Pons (tissue), 1 donor: Measurements from ENCODE around the gene FIZ1.

Experiments used
- DNase-seq: peaks from one replicate; pipeline ENCODE4 v3.0.0-alpha.2; 2016; ENCODE audit warnings: low spot score

The FIZ1 gene

DNA sequence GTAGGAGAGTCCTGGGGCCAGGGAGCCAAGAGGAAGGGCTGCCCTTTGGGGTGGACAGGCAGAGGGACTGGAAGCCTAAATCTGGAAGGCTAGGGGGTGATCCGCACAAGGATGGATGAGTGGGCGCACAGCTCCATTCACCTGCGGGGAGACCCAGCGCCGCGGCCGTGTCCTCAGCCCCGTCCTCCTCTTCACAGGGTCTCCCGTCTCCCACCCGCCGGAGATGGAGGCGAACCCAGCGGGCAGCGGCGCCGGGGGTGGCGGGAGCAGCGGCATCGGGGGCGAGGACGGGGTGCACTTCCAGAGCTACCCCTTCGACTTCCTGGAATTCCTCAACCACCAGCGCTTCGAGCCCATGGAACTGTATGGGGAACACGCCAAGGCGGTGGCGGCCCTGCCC, 14.1 kb upstream of the FIZ1 start:
- no peak for DNase-seq

DNA sequence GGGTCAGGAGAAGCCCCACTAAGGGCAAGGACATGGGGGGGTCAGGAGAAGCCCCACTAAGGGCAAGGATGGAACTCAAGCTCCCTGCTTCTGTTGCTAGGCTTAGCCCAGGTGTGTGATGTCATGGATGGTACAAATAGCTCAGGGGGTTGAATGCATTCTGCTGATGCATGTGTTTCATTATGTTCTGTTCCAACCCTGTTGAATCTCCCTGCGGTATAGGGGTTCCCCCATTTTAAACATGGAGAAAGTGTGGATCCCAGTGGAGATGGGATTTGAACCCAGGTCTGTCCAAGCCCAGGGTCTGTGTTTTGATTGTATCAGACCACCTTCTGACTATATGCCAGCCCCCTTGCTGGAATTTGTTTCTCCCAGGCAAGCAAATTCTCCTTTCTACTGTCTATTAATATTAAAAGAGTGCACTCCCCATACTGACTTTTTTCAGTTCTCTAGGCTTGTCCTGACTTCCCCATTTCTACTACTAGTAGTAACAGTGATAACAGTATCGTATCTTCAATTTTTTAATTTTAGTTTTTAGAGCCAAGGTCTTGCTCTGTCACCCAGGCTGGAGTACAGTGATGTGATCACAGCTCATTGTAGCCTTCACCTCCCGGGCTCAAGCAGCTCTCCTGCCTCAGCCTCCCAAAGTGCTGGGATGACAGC, 12.8 kb upstream of the FIZ1 start:
- no peak for DNase-seq

DNA sequence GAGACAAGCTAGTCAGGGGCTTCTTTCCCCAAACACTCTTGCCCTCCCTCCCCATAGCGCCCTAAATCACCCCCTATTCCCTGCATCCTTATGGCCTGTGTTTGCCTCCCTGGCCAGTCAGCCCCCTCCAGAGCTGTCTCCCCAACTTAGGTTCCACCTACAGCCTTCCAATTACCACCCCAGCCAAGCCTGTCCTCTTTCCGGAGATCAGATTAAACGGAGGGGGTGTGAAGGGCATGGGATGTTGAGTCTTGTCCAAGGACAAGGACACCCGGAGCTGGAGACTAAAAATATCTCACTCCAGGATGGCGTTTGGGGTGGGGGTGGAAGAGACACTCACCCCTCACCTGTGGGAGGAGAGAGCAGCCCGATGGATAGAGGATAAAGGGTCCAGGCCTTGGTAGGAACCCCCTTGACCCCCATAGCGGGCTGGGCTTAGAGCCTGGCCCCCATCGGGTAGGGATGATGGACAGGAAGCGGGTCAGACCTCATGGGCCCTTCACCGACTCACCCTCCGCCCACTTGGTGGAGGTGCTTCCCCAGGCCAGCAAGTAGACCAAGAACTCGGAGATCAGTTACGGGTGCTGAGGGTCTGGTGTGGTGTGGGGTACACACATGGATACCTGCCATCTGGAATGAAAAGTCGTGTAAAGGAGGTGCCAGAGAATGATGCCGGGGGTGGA, 12.1 kb upstream of the FIZ1 start:
- DNase-seq, result no peak

DNA sequence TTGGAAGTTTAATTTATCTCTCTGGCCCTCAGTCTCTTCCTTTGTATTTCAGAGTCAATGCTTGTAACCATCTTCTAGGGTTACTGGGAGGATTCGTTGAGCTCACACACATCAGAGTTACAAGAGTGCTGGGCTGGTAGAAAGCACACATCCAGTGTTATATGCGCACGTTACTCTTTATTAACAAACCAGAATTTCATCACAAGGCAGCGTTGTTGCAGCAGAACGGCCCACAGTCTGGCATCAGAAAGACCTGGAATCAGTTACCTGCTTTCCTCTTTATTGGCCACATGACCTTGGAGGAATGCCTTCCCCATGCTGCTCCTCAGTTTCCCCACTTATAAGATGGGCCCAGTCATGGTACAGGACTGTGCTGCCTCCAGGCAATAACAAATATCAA, 10.0 kb upstream of the FIZ1 start:
- no peak for DNase-seq

DNA sequence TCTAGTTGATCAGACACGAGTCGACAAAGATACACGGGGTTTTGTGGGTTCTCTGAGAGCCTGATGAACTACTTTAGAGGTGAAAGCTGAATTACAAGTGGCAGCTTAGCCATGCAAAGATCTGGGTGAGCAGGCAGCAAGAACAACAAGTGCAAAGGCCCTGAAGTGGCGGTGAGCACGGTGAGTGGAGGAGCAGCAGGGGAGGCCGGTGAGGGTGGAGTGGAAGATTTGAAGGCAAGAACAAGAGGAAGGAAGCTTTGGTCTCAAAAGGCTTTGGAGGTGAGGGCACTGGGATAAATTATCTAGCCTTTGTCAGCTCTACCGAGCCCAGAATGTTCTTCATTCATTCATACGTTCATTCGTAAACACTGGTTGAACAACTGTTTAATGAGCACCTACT, 7.5 kb upstream of the FIZ1 start:
- DNase-seq, result no peak

DNA sequence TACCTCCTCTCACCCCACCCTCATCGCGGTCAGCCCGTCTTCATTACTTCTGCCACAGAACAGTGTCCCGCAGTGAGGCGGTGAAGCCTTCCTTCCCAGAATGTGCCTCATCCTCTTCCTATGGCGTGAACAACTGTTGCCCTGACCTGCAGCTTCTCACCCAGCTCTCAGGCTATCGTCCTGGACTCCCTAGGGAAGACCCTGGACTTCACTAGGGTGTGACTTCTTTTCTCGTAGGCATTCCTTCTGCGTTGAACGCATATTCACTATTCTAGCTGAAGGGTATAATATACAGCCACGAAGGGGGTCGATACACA, 7.1 kb upstream of the FIZ1 start:
- DNase-seq, result no peak

DNA sequence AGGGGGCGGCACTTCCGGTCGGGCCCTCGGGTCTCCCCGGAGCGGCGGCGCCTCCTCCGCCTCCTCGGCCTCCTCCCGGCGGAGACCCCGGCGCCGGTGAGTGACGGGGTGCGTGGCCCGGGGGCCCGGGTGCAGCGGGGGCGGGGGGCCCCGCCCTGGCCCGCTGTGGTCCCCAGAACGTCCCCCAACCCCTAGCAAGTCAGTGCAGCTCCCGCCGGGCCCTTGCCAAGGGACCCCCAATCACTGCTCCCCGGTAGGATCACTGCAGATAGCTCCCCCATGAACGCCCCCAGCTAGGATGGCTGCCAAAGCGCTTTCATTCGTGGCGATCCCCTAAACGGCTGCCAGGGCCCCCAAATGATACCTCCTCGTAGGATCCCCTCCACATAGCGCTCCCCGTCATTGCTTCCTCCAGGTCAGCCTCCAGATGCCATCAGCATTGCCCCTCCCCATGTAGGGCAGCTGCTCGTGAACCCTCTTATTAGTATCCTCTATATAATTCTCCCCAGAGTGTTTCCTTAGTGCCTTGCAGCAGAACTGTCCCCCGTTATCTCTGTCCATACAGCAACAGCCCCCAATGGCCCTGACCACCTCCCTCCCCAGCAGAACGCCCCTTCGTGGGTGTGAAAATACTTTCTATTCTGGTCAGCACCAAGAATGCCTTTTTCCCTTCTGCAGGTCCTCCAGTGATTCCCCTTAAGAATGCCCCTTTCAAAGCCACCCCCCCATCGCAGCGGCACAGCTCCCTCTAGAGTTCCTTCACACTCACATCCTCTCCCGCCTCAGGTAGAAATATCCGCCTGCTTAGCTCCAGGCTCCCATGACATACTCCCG, 6.5 kb upstream of the FIZ1 start, which contains the start of gene ZNF865:
TSS of gene ZNF865 (plus strand) at position 11 of the 834 bp plus-strand sequence. CDS start 7,972 bp downstream, outside the sequence.
- peak; percentile 77 for DNase-seq

DNA sequence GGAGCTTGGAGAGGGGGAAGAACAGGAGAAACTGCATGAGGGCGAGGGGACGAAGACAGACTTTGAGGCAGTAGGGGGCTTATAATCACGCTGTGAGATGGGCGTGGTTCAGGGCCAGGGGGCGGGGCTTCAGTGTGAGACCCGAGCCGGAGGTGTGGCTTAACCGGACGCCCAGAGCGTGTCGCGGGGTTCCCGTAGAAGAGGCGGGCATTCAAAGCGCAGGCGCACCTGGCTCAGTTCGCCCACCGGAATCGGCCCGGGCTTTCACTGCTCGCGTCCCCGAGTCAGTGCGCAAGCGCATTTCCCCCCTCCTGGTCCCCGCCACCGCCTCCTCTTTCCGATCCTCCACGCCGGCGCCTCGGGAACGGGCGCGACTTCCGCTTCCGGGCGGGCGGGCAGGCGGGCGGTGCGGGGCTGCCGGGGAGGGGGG, 5.9 kb upstream of the FIZ1 start:
- peak; percentile 88 for DNase-seq

DNA sequence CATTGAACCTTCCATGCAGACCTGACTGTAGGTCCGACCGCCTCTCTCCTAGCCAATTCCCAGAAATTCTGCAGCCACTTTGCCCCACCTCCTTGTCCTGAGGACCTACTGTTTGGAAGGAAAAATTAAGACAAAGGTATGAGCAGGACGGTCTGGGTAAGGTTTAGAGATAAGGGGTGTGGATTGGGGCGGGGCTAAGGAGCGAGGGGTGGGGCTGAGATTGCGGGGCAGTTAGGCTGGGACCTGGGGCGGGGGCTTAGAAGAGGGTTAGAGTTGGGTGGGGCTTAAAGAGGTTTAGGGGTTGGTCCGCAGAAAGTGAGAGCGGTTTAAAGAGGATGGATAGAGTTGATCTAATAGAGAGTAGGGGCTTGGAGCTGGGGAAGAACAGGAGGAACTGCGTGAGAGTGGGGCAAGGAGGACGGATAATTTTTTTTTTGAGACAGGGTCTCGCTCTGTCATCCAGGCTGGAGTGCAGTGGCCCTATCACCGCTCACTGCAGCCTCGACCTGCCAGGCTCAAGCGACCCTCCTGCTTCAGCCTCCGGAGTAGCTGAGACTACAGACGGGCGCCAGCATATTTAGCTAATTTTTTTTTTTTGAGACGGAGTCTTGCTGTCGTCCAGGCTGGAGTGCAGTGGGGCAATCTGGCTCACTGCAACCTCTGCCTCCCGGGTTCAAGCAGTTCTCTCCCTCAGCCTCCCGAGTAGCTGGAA, 4.4 kb upstream of the FIZ1 start:
- no peak for DNase-seq

DNA sequence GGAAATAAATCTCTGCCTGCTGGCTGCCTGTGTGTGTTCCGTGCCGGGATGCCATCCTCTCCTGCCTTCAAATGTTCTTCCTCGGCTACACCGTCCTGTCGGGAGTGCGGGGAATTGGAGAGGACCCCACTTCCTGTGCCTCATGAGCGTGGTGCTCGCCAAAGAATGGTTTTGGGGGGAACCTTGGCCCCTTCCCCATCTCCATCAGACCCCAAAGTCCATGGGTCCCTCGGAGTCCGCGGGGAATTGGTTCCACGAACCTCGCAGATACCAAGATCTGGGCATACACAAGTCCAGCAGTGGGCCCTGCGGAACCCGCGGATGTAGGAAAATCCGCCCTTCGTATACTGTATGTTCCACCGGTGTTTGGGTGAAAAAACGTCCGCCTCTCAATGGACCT, 3.8 kb upstream of the FIZ1 start:
- no peak for DNase-seq

DNA sequence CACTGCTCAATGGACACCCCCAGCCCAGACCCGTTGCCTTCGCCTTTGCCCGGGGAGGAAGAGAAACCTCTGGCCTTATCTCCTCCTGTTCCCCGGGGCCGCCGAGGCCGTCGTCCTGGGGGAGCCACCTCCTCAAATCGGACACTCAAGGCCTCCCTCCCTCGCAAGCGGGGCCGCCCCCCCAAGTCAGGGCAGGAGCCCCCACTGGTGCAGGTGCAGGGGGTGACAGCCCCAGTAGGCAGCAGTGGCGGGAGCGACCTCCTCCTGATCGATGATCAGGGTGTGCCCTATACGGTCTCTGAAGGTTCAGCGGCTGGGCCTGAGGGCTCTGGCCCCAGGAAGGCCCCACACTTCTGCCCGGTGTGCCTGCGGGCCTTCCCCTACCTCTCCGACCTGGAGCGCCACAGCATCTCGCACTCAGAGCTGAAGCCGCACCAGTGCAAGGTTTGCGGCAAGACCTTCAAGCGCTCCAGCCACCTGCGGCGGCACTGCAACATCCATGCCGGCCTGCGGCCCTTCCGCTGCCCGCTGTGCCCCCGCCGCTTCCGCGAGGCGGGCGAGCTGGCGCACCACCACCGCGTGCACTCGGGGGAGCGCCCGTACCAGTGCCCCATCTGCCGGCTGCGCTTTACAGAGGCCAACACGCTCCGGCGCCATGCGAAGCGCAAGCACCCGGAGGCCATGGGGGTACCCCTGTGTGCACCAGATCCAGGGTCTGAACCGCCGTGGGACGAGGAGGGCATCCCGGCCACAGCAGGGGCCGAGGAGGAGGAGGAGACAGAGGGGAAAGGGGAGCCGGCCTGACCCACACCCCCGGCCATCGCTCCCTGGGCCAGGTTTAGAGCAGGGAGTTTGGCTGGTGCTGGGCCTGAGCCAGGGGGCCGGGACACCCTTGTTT, 3.0 kb upstream of the FIZ1 start:
- no peak for DNase-seq

DNA sequence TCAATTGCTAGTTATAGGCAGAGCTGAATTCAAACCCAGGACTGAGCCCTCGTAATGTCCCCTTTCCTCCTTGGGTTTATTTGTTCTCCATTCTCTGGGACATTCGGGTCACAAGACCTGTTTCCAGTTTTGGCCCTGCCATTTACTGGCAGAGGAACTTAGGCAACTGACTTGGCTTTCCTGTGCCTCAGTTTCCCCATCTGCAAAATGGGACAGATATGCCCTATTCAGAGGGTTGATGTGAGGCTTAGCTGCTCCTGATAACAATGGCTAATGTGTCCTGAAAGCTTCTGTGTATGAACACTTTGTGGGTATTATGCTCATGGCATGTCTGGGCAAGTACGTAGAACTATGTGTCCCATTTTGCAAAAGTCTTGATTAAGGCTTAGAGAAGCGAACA, 1.8 kb upstream of the FIZ1 start:
- DNase-seq, result peak; percentile 52

DNA sequence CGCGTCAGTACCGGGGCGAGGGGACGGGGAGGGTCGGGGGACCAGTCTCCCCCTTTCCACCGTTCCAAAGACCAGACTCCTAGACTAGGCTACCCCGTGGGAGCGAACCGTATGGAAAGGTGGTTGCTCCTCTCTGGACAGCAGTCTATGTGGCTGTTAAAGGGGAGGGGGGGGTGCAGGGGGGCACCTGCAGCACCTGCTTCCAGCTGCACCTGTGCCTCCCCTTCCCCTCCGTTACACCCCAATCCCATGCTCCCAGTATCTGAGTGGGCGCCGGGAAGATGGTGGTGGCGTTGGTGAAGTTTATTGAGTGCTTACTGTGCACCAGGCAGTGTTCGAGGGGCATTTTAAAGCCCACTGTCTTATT, 1.3 kb upstream of the FIZ1 start:
- peak; percentile 20 for DNase-seq

DNA sequence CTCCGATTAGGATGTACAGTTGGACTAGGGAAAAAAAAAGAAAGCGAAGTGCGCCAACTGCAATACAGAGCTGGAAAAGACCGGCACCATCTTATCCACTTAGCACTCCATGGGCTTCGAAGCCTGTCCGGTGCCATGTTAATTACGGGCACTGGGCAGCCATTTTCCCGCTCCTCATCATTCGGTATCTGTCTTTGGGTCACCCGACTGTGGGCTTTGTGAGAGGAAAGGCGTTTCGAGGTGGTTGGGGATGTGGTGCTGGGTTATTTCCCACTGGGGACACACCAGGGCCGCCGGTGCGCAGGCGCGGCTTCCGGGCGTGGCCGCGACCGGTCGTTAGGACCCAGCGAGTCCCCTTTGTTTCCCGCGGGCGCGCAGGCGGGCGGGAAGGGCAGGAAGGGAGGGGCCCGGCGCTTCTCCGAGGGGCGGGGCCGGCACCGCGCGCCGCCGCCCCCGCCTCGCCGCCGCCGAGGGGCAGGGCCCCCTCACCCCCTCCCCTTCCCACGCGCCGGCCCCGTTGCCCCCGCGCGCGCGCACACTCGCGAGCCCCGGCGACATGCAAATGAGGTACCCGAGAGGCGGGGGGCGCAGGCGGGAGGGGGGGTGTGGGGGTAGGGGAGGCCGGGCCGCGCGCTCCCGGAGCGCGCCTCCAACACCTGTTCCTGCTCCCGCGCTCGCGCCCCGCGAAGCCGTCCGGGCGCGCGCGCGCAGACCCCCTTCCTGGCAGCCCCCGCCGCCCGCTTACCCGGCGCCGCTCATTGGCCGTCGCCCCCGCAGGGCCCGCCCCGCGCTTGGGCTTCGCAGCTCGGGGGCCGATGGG, 735 bp upstream of the FIZ1 start, which contains the start of gene ZNF524:
TSS of gene ZNF524 (plus strand) at position 447 of the 820 bp plus-strand sequence. CDS start 1,825 bp downstream, outside the sequence.
- DNase-seq, result peak; percentile 96

DNA sequence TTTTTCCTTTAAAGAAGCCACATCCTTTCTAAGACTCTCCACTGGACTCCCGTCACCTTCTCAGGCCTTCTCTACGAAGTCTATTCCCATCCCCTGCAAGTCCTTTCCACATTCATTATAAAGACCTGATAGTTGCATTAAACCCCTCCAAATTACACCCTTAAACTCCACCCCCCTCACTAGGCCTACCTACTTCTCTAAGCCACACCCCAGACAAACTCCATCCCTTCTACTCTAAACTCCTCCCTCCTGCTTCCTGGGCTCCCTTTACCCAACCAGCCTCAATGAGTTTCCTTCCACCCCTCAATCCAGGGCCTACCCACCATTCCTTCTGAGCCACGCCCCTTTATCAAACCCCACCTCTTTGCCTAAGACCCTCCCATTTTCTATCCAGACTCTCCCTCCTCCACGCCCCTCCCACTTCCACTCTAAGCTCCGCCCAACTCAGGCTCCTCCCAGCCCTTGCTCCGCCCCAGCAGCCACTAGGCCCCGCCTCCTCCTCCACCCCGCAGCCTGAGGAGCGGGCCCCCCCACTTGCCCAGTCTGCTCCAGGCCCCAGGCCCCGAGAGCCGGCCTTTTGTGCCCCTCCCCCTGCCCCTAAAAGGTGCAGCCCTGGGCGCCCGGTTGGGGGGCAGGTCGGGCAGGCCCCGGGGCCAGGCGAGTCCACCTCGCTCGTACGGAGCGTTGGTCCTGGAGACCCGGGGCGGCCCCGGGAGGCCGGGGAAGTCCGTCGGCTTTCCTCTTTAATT, 424 bp downstream of the FIZ1 start:
- peak; percentile 95 for DNase-seq

DNA sequence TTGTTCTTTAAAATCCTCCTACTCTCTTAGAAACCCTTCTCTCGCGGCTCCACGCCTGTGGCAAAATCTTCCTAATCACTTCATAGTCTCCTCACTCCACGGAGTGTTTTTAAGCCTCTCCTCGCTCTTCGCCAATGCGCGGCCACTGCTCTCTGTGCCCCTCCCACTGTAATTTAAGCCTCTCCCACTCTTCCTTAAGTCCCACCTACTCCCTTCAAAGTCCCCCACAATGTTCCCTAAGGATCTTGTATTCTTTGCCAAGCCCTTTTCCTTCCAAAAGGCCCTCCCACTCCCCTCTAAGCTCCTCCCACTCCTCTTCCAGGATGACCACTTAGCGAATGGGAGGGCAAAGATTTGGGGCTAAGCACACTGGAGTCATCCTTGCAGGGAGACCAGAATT, 1.3 kb downstream of the FIZ1 start:
- no peak for DNase-seq

DNA sequence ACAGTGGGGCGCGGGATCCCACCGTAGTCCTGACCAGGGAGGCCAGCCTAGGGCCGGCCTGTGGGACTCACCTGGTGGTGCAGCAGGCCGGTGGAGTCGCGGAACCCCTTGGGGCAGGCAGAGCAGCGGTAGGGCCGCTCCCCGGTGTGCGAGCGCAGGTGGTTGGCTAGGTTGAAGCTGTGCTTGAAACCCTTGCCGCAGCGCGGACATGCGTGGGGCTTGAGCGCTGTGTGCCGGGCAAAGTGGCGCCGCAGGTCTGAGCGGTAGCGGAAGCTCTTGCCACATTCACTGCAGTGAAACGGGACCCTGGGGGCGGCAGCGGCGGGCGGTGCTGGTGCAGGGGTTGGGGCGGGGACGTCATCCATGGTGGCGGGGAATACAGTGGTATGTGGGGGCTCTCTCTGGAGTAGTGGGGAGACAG, 1.8 kb downstream of the FIZ1 start:
- DNase-seq, result no peak

DNA sequence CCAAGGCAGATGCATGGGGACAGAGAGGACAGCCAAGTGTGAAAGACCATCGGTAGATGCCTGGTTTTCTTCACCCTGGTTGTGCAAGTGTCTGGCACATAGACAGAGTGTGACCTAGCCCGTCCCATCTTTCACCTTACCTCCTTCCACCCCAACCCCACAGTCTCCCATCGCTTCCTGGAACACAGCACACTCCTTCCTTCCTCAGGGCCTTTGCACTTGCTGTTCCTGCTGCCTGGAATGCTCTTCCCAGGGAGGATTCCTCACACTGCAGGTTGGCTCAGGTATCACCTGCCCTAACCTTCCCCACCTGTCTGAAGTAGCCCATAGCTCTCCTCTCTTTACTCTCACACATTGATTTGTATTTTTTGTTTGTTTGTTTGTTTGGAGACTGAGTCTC, 3.0 kb downstream of the FIZ1 start:
- DNase-seq, result no peak

DNA sequence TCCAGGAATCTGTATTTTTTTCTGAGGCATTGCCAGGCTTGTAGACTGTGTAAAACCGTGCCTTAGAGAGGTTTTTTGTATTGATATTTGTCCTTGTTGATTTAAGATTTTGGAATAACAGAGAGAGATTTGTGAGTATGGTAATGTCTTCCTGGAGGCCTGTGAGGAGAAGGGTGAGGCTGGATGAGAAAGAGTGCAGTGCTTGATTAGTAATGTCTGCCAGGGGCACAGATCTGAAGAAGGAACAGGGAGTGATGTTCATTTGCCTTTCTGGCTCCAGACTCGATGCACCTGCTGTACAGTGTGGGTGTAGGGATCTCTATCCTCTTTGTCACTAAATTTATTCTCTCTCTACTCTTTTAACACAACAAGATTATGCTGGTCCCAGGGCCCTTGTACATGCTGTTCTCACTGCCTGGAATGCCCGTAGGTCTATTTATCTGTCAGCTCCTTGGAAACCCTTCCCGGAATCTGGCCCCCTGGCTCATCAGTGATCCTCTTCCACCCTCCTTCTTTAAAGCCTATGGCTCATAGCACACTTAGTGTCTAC, 4.2 kb downstream of the FIZ1 start:
- DNase-seq, result no peak
